Measurements from ENCODE around the gene OLIG1.

OLIG1 gene

DNA sequence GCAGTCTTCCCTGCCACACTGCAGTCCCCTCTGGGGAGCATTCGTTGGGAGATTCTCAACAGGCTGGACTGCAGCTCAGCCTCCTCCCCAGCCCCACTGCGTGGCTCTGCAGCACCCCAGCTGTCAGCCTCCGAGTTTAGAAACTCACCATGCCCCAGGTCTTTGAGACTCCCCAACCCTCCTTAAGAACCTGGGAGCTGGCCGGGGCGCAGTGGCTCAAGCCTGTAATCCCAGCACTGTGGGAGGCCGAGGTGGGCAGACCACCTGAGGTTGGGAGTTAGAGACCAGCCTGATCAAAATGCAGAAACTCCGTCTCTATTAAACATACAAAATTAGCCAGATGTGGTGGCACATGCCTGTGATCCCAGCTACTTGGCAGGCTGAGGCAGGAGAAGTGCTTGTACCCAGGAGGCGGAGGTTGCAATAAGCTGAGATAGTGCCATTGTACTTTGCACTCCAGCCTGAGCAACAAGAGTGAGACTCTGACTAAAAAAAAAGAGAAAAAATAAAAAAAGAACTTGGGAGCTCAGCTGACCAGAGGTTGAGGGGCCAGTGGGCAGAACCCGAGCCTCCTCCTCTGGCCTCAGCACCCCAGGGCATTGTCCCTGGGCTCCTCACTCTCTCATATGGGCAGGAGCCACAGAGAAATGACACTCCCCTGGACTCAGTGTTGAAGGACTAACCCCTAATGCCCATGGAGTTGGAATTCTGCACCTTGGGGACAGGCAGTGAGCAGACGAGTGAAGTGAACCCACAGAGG, 38.6 kb upstream of the OLIG1 start:
- TF ChIP-seq, protein P1, sequence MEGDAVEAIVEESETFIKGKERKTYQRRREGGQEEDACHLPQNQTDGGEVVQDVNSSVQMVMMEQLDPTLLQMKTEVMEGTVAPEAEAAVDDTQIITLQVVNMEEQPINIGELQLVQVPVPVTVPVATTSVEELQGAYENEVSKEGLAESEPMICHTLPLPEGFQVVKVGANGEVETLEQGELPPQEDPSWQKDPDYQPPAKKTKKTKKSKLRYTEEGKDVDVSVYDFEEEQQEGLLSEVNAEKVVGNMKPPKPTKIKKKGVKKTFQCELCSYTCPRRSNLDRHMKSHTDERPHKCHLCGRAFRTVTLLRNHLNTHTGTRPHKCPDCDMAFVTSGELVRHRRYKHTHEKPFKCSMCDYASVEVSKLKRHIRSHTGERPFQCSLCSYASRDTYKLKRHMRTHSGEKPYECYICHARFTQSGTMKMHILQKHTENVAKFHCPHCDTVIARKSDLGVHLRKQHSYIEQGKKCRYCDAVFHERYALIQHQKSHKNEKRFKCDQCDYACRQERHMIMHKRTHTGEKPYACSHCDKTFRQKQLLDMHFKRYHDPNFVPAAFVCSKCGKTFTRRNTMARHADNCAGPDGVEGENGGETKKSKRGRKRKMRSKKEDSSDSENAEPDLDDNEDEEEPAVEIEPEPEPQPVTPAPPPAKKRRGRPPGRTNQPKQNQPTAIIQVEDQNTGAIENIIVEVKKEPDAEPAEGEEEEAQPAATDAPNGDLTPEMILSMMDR (IDR thresholded peaks at IDR 0.05; ENCODE audit: borderline replicate concordance, control extremely low read depth, extremely low read depth, insufficient read depth, missing control alignments): no peak
- no peak for DNase-seq (ENCODE audit: low spot score)
- in situ Hi-C loops (cut with MboI; ENCODE audit: low sequenced_read_pairs, unreplicated experiment): no loop called here

DNA sequence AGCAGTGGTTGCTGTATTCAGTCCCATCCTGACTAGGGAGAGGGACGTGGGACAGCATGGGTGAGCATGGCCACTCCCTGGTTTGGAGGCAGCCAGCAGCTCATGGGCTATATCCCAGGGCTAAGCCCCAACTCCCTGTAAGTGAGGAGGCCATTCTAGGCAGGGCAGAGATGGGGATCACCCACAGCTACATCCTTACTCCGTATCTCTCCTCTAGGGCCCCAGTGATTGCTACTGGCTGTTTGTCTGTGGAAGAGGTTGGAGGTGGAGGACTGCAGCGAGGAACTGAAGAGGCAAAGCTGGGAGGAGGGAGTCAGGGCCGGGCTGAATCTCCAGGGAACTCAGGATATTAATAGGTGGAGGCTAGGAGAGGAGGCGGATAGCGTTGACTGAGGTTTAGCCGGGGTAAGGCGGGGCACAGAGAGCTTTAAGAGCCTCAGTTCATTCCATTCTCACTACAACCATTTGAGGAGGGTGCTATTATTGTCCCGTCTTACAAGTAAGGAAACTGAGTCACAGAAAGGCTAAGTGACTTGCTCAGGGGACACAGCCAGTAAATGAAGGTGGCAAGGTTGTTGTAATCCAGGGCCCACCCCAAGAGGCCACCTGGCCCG, 37.4 kb upstream of the OLIG1 start:
- in situ Hi-C loops (cut with MboI; ENCODE audit: low sequenced_read_pairs, unreplicated experiment): no loop called here
- DNase-seq (ENCODE audit: low spot score): no peak
- TF ChIP-seq, protein P1 (IDR thresholded peaks at IDR 0.05; ENCODE audit: borderline replicate concordance, control extremely low read depth, extremely low read depth, insufficient read depth, missing control alignments): no peak

DNA sequence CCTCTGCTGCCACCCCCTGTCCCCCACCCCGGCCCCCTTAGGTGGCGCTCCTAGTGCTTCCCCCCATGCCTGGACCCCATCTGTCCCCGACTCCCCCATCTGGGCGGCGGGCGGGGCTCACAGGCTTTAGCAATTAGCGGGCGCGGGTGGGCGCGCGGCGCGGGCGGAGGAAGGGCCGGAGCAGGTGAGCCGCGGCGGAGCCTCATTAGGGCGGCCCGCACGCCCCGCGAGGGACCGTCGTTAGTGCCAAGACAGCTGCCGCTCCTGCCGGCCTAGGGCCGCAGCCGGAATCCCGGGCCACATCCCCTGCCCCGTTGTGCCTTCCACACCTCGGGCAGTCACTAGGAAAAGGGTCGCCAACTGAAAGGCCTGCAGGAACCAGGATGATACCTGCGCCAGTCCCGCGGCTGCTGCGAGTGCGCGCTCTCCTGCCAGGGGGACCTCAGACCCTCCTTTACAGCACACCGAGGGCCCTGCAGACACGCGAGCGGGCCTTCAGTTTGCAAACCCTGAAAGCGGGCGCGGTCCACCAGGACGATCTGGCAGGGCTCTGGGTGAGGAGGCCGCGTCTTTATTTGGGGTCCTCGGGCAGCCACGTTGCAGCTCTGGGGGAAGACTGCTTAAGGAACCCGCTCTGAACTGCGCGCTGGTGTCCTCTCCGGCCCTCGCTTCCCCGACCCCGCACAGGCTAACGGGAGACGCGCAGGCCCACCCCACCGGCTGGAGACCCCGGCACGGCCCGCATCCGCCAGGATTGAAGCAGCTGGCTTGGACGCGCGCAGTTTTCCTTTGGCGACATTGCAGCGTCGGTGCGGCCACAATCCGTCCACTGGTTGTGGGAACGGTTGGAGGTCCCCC, 36.6 kb upstream of the OLIG1 start:
- DNase-seq (ENCODE audit: low spot score): no peak
- TF ChIP-seq, protein P1 (IDR thresholded peaks at IDR 0.05; ENCODE audit: borderline replicate concordance, control extremely low read depth, extremely low read depth, insufficient read depth, missing control alignments): no peak
- in situ Hi-C loops (cut with MboI; ENCODE audit: low sequenced_read_pairs, unreplicated experiment): no loop called here

DNA sequence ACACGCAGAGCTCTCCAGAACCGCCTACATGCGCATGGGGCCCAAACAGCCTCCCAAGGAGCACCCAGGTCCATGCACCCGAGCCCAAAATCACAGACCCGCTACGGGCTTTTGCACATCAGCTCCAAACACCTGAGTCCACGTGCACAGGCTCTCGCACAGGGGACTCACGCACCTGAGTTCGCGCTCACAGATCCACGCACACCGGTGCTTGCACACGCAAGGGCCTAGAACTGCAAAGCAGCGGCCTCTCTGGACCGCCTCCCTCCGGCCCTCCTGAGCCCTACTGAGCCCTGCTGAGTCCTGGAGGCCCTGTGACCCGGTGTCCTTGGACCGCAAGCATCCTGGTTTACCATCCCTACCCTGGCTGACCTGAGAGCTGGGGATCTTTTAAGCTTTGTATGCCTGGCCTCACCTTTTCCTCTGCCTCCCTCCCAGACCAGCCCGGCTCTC, 36.0 kb upstream of the OLIG1 start:
- no peak for DNase-seq (ENCODE audit: low spot score)
- TF ChIP-seq, protein P1 (IDR thresholded peaks at IDR 0.05; ENCODE audit: borderline replicate concordance, control extremely low read depth, extremely low read depth, insufficient read depth, missing control alignments): no peak
- in situ Hi-C loops (cut with MboI; ENCODE audit: low sequenced_read_pairs, unreplicated experiment): no loop called here

DNA sequence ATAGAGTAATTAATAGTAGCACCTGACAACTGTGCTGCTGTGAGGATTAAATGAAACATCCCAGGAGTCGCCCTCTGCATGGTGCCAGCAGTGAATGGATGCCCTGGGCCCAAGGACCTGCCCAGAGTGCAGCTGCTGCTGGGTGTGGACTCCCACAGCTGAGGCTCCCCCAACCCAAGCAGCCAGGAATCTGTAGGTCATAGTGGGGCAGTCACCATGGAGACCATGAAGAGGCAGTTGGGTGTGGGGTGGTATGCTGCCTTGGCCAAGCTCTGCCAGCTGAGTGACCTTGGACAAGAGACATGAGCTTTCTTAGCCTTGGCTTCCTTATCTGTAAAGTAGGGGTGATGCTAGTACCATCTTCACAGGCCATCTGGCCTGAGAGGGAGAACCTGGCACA, 34.8 kb upstream of the OLIG1 start:
- in situ Hi-C loops (cut with MboI; ENCODE audit: low sequenced_read_pairs, unreplicated experiment): no loop called here
- no peak for DNase-seq (ENCODE audit: low spot score)

More for the DNA sequence above, 34.8 kb upstream of the OLIG1 start:
- TF ChIP-seq, protein P1 (IDR thresholded peaks at IDR 0.05; ENCODE audit: borderline replicate concordance, control extremely low read depth, extremely low read depth, insufficient read depth, missing control alignments): no peak

All from GM13976 (cell line).